T-helper 17 cell (primary cell): ENCODE data around the gene LRG1. TPM values are rescaled to one million over a fixed set of nuclear protein-coding genes. Genes with fewer than 3 reads are reported as not detected.

Experiments
- ATAC-seq: fragments of 150-1000 bp; cut with Tn5 transposase; 2 replicates; pipeline ENCODE4 v1.10.0; 2021; ENCODE audit warnings: mild to moderate bottlenecking, moderate library complexity
- DNase-seq, 3 donors: peaks; one replicate each; pipeline versions ENCODE4 v3.0.0 to v3.0.0-alpha.2; 2020 to 2021
- H3K9me3 ChIP-seq: one replicate; pipeline ENCODE4 v1.7.0; 2013; ENCODE audit warnings: low read length, mild to moderate bottlenecking; ENCODE audit not compliant: control insufficient read depth, poor library complexity, severe bottlenecking
- H3K27ac Mint-ChIP-seq: one replicate; pipeline ENCODE4 v1.8.0; 2022; ENCODE audit warnings: mild to moderate bottlenecking, moderate library complexity, mixed read lengths
- H3K27me3 Mint-ChIP-seq: one replicate; pipeline ENCODE4 v1.8.0; 2022; ENCODE audit warnings: mixed read lengths
- H3K36me3 Mint-ChIP-seq: one replicate; pipeline ENCODE4 v1.8.0; 2022; ENCODE audit warnings: low read depth, mixed read lengths
- H3K4me1 Mint-ChIP-seq: one replicate; pipeline ENCODE4 v1.8.0; 2022; ENCODE audit warnings: mild to moderate bottlenecking, mixed read lengths
- H3K4me3 Mint-ChIP-seq: one replicate; pipeline ENCODE4 v1.8.0; 2022; ENCODE audit warnings: mild to moderate bottlenecking, moderate library complexity, mixed read lengths
- total RNA-seq, 4 donors: library from RNA in 2 of 4; stranded (reverse) in 2 of 4; gene quantifications; one replicate each; pipeline ENCODE4 v1.2.3 and lab custom pipeline; 2022 to 2026

Gene LRG1
- total RNA-seq, 2 donors from 2014 or later, result 0.17 to 0.31 TPM

GRCh38 chr19:4511300-4512054 lies 28.4 kb downstream of the LRG1 start:
- no peak overlapping the region for H3K27ac Mint-ChIP-seq
- no peaks in the 10 kb centered on the region for H3K9me3 ChIP-seq
- DNase-seq (no peak), ATAC-seq (no peak)
- no peak overlapping the region for H3K4me3 Mint-ChIP-seq
- no peaks in the 10 kb centered on the region for H3K36me3 Mint-ChIP-seq
- no peaks in the 10 kb centered on the region for H3K4me1 Mint-ChIP-seq
- H3K27me3 Mint-ChIP-seq, result no peaks in the 10 kb centered on the region

GRCh38 chr19:4510435-4511255 lies 29.2 kb downstream of the LRG1 start:
- Mint-ChIP-seq H3K4me3 (no peak overlapping the region), H3K36me3 (peaks cover 2% of the 10 kb centered on the region), H3K4me1 (peaks cover 5% of the 10 kb centered on the region), H3K27ac (no peak overlapping the region), H3K27me3 (no peaks in the 10 kb centered on the region)
- ATAC-seq (no peak), DNase-seq (no peak)
- H3K9me3 ChIP-seq, result no peaks in the 10 kb centered on the region

- DNase-seq (no peak), ATAC-seq (no peak)
- H3K27ac Mint-ChIP-seq, result no peak overlapping the region
- H3K27me3 Mint-ChIP-seq, result no peaks in the 10 kb centered on the region
- peaks cover 5% of the 10 kb centered on the region for H3K4me1 Mint-ChIP-seq
- H3K36me3 Mint-ChIP-seq, result peaks cover 2% of the 10 kb centered on the region
- H3K9me3 ChIP-seq, result no peaks in the 10 kb centered on the region
- H3K4me3 Mint-ChIP-seq, result no peak overlapping the region
These were observed 31.1 kb downstream of the LRG1 start for GRCh38 chr19:4508698-4509097.

- H3K36me3 Mint-ChIP-seq, result peaks cover 2% of the 10 kb centered on the region
- no peaks in the 10 kb centered on the region for H3K27me3 Mint-ChIP-seq
- peaks cover 5% of the 10 kb centered on the region for H3K4me1 Mint-ChIP-seq
These were observed 32.0 kb downstream of the LRG1 start for GRCh38 chr19:4507804-4508203.

GRCh38 chr19:4507150-4507452 lies 32.7 kb downstream of the LRG1 start:
- no peak for ATAC-seq
- peaks cover 5% of the 10 kb centered on the region for H3K4me1 Mint-ChIP-seq
- H3K9me3 ChIP-seq, result no peaks in the 10 kb centered on the region
- DNase-seq, result no peak
- H3K4me3 Mint-ChIP-seq, result no peak overlapping the region
- no peak overlapping the region for H3K27ac Mint-ChIP-seq
- H3K36me3 Mint-ChIP-seq, result peaks cover 2% of the 10 kb centered on the region
- H3K27me3 Mint-ChIP-seq, result no peaks in the 10 kb centered on the region

More at GRCh38 chr19:4507804-4508203, 32.0 kb downstream of the LRG1 start:
- no peaks in the 10 kb centered on the region for H3K9me3 ChIP-seq
- no peak for ATAC-seq
- H3K4me3 Mint-ChIP-seq, result no peak overlapping the region
- no peak overlapping the region for H3K27ac Mint-ChIP-seq
- no peak for DNase-seq

- no peak overlapping the region for H3K27ac Mint-ChIP-seq
- no peaks in the 10 kb centered on the region for H3K9me3 ChIP-seq
- ATAC-seq (no peak), DNase-seq (no peak)
- H3K36me3 Mint-ChIP-seq, result peaks cover 2% of the 10 kb centered on the region
- peaks cover 5% of the 10 kb centered on the region for H3K4me1 Mint-ChIP-seq
- no peaks in the 10 kb centered on the region for H3K27me3 Mint-ChIP-seq
- no peak overlapping the region for H3K4me3 Mint-ChIP-seq
These were observed 33.2 kb downstream of the LRG1 start for GRCh38 chr19:4506449-4507149.

GRCh38 chr19:4505570-4506448 lies 34.0 kb downstream of the LRG1 start:
- H3K27me3 Mint-ChIP-seq, result no peaks in the 10 kb centered on the region
- ATAC-seq (no peak), DNase-seq (no peak)
- no peaks in the 10 kb centered on the region for H3K9me3 ChIP-seq
- H3K36me3 Mint-ChIP-seq, result peaks cover 2% of the 10 kb centered on the region
- peaks cover 5% of the 10 kb centered on the region for H3K4me1 Mint-ChIP-seq
- H3K4me3 Mint-ChIP-seq, result no peak overlapping the region
- H3K27ac Mint-ChIP-seq, result no peak overlapping the region

- Mint-ChIP-seq H3K4me1 (peaks cover 5% of the 10 kb centered on the region), H3K36me3 (peaks cover 2% of the 10 kb centered on the region), H3K27ac (no peak overlapping the region), H3K4me3 (no peak overlapping the region), H3K27me3 (no peaks in the 10 kb centered on the region)
- DNase-seq (no peak), ATAC-seq (no peak)
- no peaks in the 10 kb centered on the region for H3K9me3 ChIP-seq
These were observed 34.8 kb downstream of the LRG1 start for GRCh38 chr19:4504891-4505569.

GRCh38 chr19:4504297-4504701 lies 35.5 kb downstream of the LRG1 start:
- Mint-ChIP-seq H3K4me3 (no peak overlapping the region), H3K27ac (no peak overlapping the region), H3K4me1 (peaks cover 5% of the 10 kb centered on the region), H3K36me3 (peaks cover 2% of the 10 kb centered on the region), H3K27me3 (no peaks in the 10 kb centered on the region)
- H3K9me3 ChIP-seq, result no peaks in the 10 kb centered on the region
- no peak for ATAC-seq
- no peak for DNase-seq

- no peaks in the 10 kb centered on the region for H3K27me3 Mint-ChIP-seq
- ATAC-seq (no peak), DNase-seq (no peak)
- H3K9me3 ChIP-seq, result no peaks in the 10 kb centered on the region
- peaks cover 5% of the 10 kb centered on the region for H3K4me1 Mint-ChIP-seq
- peaks cover 2% of the 10 kb centered on the region for H3K36me3 Mint-ChIP-seq
- no peak overlapping the region for H3K27ac Mint-ChIP-seq
- H3K4me3 Mint-ChIP-seq, result no peak overlapping the region
These were observed 36.0 kb downstream of the LRG1 start for GRCh38 chr19:4503825-4504170.

- Mint-ChIP-seq H3K27me3 (no peaks in the 10 kb centered on the region), H3K4me1 (peaks cover 5% of the 10 kb centered on the region), H3K4me3 (no peak overlapping the region), H3K36me3 (peaks cover 2% of the 10 kb centered on the region), H3K27ac (no peak overlapping the region)
- H3K9me3 ChIP-seq, result no peaks in the 10 kb centered on the region
- ATAC-seq, result no peak
- DNase-seq, result no peak
These were observed 36.6 kb downstream of the LRG1 start for GRCh38 chr19:4503132-4503824.
